ENCODE measurements around the gene MIOS.
"Not testable (repeated sequence)": the region's sequence is repeated elsewhere in the genome, so short reads cannot be mapped to it uniquely, and the experiment has no call there.

MIOS gene

DNA sequence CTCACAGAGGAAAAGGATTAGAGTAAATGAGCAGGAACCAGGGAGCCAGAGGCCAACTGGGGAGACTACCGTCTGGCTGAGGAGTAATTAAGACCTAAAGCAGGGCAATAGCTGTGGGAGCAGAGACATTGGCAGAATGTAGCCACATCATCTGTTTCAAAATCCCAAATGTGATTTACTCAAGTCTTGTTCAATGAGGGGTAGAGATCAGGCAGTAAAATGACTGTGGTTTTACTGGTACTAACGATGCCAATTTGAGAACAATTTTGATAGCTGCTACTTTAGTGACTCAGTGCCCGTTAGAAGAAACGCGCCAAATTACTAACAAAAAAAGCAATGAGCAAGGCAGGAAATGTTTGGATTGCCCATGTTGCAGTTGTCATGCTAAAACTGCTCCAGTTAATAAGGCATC, 12.7 kb upstream of the MIOS start:
- in situ Hi-C loops (cut with MboI; ENCODE audit: low sequenced_read_pairs), result no loop called here

DNA sequence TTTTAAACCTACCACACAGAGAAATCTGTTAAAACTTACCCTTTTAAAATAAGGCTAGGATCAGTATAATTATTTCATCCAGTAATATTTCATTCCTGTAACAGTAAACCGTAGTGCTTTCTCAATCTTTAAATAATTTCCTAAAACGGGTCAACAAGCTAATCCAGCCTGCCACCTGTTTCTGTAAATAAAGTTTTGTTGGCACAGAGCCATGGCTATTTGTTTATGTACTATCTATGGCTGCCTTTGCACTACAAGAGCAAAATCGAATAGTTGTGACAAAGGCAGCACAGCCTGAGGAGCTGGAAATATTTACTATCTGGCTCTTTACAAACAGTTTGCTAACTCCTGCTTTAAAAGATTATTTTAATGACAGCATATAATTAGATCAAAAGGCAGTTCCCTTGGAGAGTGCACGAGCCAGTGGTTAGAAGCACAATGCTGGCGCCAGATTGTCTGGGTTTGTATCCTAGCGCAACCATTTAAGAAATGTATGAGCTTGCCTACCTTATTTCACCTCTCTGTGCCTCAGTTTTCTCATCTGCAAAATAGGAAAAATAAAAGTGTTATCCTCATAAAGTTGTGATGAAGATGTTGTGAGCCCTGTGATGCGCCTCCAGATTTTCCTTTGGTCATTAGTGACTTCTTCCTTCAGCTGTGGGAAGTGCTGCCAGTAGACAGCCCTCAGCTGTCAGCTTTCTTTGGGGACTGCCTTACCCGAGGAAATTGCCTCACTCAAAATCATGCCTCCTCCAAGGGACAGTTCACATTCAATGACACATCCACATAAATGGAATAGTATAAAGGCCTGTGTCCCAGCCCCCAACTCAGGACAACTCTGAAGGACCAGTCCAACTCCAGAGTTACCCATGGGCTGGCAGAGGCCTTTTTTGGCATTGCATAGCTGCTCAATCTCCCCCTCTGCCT, 11.8 kb upstream of the MIOS start:
- in situ Hi-C loops (cut with MboI; ENCODE audit: low sequenced_read_pairs), result no loop called here

GRCh38 chr7:7556852-7557251, 9.8 kb upstream of the MIOS start:
- in situ Hi-C loops (cut with MboI; ENCODE audit: low sequenced_read_pairs), result no loop called here

DNA sequence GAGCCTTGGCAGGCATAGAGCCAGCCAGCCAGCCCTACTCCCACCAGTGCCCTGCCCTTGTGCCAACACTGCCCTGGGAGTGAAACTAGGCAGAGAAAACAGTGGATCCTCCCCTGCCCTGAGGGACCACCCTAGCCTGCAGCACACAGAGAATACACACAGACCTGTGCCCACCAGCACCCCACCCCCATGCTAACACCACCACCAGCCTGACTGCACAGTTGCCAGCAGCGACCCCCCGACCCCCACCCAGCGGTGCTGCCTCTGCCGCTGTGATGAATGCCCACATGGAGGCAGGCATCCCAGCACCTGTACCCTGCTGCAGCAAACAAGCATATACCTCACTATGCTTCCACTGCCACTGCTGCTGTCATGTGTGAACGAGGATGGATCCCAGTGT, 9.4 kb upstream of the MIOS start:
- in situ Hi-C loops (cut with MboI; ENCODE audit: low sequenced_read_pairs), result no loop called here

- in situ Hi-C loops (cut with MboI; ENCODE audit: low sequenced_read_pairs), result not testable (repeated sequence)
Observed at GRCh38 chr7:7561591-7561990, 5.1 kb upstream of the MIOS start.

- in situ Hi-C loops (cut with MboI; ENCODE audit: low sequenced_read_pairs), result no loop called here
Observed at GRCh38 chr7:7562736-7563135, 3.9 kb upstream of the MIOS start.

DNA sequence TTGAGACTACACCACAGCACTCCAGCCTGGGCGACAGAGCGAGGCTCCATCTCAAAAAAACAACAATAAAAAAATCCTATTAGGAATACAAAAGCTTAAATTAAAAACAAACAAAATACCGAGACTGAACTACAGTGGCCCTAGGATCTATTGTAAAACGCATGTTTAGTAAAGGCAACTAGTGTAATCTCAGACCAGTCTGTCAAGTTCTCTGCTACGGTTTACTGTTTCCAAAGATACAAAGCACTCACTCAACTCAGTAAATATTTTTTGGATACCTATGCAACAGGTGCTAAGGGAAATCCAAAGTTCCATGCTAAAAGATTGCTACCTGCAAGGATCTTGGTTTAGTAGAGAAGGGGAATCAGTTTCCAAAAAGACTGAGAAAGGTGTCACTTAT, 3.4 kb upstream of the MIOS start:
- in situ Hi-C loops (cut with MboI; ENCODE audit: low sequenced_read_pairs), result no loop called here

GRCh38 chr7:7563813-7564212, 2.9 kb upstream of the MIOS start:
- in situ Hi-C loops (cut with MboI; ENCODE audit: low sequenced_read_pairs), result no loop called here

- in situ Hi-C loops (cut with MboI; ENCODE audit: low sequenced_read_pairs), result no loop called here
Observed at GRCh38 chr7:7564323-7564780, 2.3 kb upstream of the MIOS start.

- in situ Hi-C loops (cut with MboI; ENCODE audit: low sequenced_read_pairs), result no loop called here
Observed at GRCh38 chr7:7565018-7565680, 1.5 kb upstream of the MIOS start.

GRCh38 chr7:7565746-7566650, 686 bp upstream of the MIOS start:
- in situ Hi-C loops (cut with MboI; ENCODE audit: low sequenced_read_pairs), result no loop called here

DNA sequence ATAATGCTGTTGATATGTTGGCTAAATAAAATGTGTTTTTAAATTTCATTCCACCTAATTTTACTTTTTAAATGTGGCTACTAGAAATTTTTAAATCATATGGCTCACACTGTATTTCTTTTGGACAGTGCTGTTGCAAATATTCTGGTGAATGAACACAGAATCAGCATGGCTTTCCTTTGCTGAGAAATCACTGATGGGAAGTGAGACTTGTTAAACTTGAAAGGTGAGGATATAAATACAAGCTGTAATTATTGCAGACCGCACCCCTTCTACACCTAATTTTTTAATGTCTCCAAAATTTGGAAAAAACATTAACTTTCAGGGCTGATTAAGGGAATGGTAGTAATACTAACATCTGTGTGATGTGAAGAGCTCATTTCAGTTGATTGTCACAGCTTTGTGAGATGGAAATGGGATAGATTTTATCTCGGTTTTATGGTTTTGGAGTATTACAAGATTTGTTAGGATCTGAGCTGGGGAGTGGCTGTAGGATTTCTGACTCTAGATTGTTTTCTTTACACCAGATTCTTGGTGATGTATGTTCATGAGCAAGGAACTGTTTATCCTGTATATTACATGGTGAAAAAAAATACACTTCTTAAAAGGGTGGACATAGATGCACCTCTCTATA, 1.3 kb downstream of the MIOS start:
- in situ Hi-C loops (cut with MboI; ENCODE audit: low sequenced_read_pairs), result no loop called here

DNA sequence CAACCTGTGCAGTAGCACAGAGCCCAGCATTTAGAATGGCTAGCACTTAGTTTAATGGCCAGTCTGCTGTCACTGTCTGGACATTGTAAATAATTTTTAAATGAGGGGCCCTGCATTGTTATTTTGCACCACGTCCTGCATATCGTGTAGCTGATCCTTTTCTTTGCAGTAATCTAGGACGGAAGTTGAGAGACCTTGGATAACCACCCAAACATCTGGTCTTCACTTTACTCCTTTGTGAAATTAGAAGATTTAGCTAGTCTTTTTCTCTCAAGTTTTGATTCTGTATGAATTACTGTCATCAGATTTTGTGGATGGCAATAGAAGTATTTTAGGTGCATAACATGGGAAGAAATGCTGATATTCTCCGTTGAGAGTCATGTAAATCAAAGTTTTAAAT, 1.9 kb downstream of the MIOS start:
- in situ Hi-C loops (cut with MboI; ENCODE audit: low sequenced_read_pairs), result no loop called here

DNA sequence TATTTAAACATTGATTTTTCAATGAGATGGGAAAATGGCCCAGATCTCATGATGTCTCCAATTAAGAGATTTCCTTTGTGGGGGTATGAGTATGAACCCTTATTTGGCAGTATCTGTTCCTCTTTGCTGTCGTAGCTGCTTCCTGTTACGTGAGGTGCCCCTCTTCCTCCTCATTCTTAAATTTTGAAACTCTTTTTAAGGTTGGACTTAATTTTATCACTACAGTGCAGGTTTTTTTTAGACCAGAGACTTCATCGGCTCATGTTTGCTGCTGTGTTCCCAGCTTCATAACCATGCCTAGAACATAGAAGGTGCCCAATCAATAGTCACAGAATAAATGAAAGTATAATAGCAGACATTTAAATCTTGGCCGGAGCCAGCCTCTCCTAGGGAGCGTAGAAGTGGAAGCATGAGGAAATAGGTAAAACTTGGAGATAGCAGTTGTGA, 2.4 kb downstream of the MIOS start:
- in situ Hi-C loops (cut with MboI; ENCODE audit: low sequenced_read_pairs), result no loop called here

DNA sequence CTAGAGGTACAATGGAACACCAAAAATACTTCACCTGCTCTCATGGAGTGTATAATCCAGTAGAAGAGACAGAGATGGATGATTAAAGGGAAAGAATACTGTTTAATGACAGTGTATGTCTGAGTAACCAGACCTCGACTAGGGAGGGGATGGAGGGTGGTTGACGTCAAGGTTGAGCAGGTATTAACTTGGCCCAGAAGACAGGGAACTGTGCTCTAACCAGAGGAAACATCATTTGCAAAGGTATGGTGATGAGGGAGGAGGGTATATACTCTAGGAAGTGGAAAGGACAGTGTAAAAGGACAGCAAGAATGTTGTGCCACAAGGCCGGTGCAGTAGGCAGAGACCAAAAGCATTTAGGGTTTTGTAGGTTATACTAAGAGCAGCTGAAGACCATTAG, 2.9 kb downstream of the MIOS start:
- in situ Hi-C loops (cut with MboI; ENCODE audit: low sequenced_read_pairs), result no loop called here

DNA sequence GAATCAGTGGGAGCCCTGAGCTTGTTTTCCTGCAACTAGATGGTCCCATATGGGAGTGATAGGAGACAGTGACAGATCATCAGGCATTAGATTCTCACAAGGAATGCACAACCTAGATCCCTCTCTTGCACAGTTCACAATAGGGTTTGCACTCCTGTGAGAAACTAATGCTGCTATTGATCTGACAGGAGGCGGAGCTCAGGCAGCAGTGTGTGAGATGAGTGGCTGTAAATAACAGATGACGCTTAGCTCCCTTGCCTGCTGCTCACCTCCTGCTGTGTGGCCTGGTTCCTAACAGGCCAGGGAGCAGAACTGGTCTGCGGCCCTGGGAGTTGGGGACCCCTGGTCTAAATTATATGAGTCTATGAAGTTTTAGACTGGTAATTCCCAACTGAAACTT, 3.9 kb downstream of the MIOS start:
- in situ Hi-C loops (cut with MboI; ENCODE audit: low sequenced_read_pairs), result no loop called here

DNA sequence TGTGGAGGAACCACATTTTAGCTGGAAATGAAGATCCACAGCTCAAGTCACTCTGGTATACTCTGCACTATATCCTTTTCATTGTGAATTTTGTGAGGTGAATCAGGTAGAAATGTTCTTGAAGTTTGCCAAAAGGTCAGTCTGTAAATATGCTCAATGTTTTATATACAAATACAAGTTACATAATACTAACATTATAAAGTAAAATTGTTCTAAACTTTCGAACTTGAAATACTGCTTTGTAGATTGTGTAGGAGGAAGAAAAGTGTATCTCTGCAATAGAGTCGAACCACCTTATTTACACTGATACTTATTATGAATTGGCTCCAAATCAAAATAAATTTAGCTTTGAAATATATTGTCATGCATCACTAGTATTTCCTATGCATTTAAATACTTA, 7.0 kb downstream of the MIOS start:
- in situ Hi-C loops (cut with MboI; ENCODE audit: low sequenced_read_pairs), result no loop called here

DNA sequence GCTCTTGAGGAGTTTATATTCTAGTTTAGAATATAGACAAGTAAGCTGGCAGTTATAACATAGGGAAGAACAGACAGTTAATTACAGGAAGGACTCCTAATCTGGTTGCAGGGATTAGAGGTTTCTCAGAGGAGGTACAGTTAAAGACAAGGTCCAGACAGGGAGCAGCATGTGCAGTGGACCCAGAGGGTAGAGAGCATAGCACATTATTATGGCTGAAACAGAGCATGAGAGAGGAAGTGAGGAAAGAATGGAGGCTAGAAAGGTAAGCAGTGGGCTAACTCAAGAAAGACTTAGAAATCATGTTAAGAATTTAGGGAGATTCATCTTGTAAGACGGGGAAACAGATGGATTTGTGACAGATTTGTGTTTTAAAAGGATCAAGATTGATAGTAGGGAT, 9.7 kb downstream of the MIOS start:
- in situ Hi-C loops (cut with MboI; ENCODE audit: low sequenced_read_pairs), result no loop called here

- in situ Hi-C loops (cut with MboI; ENCODE audit: low sequenced_read_pairs), result no loop called here
Observed at GRCh38 chr7:7577888-7578287, 11.2 kb downstream of the MIOS start.

DNA sequence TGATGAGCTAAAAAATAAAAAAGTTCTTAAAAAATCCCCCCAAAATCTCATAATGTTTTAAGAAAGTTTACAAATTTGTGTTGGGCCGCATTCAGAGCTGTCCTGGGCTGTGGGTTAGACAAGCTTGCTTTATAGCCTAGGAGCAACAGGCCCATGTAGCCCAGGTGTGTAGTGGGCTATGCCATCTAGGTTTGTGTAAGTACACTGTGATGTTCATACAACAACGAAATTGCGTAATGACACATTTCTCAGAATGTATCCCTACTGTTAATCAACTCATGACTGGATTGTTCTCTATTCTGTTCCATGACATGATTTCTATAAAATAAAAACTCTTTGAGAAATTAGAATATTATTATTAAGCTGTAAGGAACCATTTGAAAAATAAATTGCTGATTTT, 13.0 kb downstream of the MIOS start:
- in situ Hi-C loops (cut with MboI; ENCODE audit: low sequenced_read_pairs), result no loop called here

All from HL-60/S4 treated with phorbol 12-myristate 13-acetate at 8.2 ng/mL for 4 days and 3 days (cell line).